Liver (tissue), 9 donors: ENCODE data around the gene TMEM270. TPM values are rescaled to one million over a fixed set of nuclear protein-coding genes. Genes with fewer than 3 reads are reported as not detected.

ENCODE experiments used
- DNase-seq: peaks from one replicate; pipeline ENCODE4 v3.0.0-alpha.2; 2017; ENCODE audit warnings: low spot score
- H3K27ac ChIP-seq, 2 donors: one replicate each; pipeline ENCODE4 v1.7.0; 2013; ENCODE audit warnings: inconsistent platforms in 2 of 2, low read length in 2 of 2, control low read depth in 1 of 2, low read depth in 1 of 2, mild to moderate bottlenecking in 1 of 2
- H3K27me3 ChIP-seq, 4 donors: one replicate each; pipeline versions ENCODE4 v1.6.1 to v1.7.0; 2013; ENCODE audit warnings: low read length in 3 of 4, inconsistent platforms in 1 of 4, mild to moderate bottlenecking in 1 of 4, moderate library complexity in 1 of 4; ENCODE audit not compliant: control insufficient read depth in 4 of 4, insufficient read depth in 4 of 4
- H3K36me3 ChIP-seq, 4 donors: one replicate each; pipeline versions ENCODE4 v1.6.1 to v1.7.0; 2013; ENCODE audit warnings: low read length in 3 of 4, mild to moderate bottlenecking in 3 of 4, low read depth in 1 of 4, moderate library complexity in 1 of 4; ENCODE audit not compliant: control insufficient read depth in 4 of 4, insufficient read depth in 3 of 4
- H3K4me1 ChIP-seq, 4 donors: one replicate each; pipeline versions ENCODE4 v1.6.1 to v1.7.0; 2013; ENCODE audit warnings: low read length in 3 of 4, mild to moderate bottlenecking in 3 of 4, moderate library complexity in 1 of 4; ENCODE audit not compliant: control insufficient read depth in 4 of 4, insufficient read depth in 4 of 4
- H3K4me3 ChIP-seq, 3 donors: one replicate each; pipeline versions ENCODE4 v1.6.1 to v1.7.0; 2013; ENCODE audit warnings: low read length in 3 of 3, control low read depth in 1 of 3, low read depth in 1 of 3, mild to moderate bottlenecking in 1 of 3
- H3K9ac ChIP-seq, 2 donors: one replicate each; pipeline ENCODE4 v1.7.0; 2013; ENCODE audit warnings: low read length in 2 of 2, mild to moderate bottlenecking in 2 of 2, moderate library complexity in 2 of 2, control low read depth in 1 of 2, low read depth in 1 of 2
- H3K9me3 ChIP-seq, 4 donors: one replicate each; pipeline versions ENCODE4 v1.6.1 to v1.7.0; 2013; ENCODE audit warnings: low read length in 3 of 4; ENCODE audit not compliant: control insufficient read depth in 4 of 4
- ATF3 ChIP-seq: IDR thresholded peaks from 2 replicates; pipeline ENCODE4 v1.6.1; 2016; ENCODE audit warnings: antibody characterized with exemption
- EGR1 ChIP-seq, 2 donors: IDR thresholded peaks; 2 replicates each; pipeline ENCODE4 v1.6.1; 2016 to 2018; ENCODE audit warnings: antibody characterized with exemption in 2 of 2, low read depth in 2 of 2
- FOXA1 ChIP-seq: IDR thresholded peaks from 2 replicates; pipeline ENCODE4 v1.6.1; 2016; ENCODE audit warnings: antibody characterized with exemption
- FOXA2 ChIP-seq: IDR thresholded peaks from 2 replicates; pipeline ENCODE4 v1.6.1; 2016; ENCODE audit warnings: antibody characterized with exemption
- GABPA ChIP-seq, 2 donors: IDR thresholded peaks in 1 of 2; conservative IDR thresholded peaks in 1 of 2; 2 replicates each; pipeline ENCODE4 v1.6.1; 2016; ENCODE audit warnings: antibody characterized with exemption in 2 of 2, mild to moderate bottlenecking in 1 of 2, moderate library complexity in 1 of 2
- HNF4A ChIP-seq, 2 donors: conservative IDR thresholded peaks; 2 replicates each; pipeline ENCODE4 v1.6.1; 2016; ENCODE audit warnings: antibody characterized with exemption in 2 of 2, mild to moderate bottlenecking in 2 of 2
- HNF4G ChIP-seq: IDR thresholded peaks from 2 replicates; pipeline ENCODE4 v1.6.1; 2016; ENCODE audit warnings: antibody characterized with exemption
- JUND ChIP-seq, 2 donors: IDR thresholded peaks; 2 replicates each; pipeline ENCODE4 v1.6.1; 2016; ENCODE audit warnings: antibody characterized with exemption in 2 of 2
- MAX ChIP-seq: IDR thresholded peaks from 2 replicates; pipeline ENCODE4 v1.6.1; 2016; ENCODE audit warnings: antibody characterized with exemption
- NR2F2 ChIP-seq: IDR thresholded peaks from 2 replicates; pipeline ENCODE4 v1.6.1; 2016; ENCODE audit warnings: antibody characterized with exemption
- RAD21 ChIP-seq, 2 donors: IDR thresholded peaks; 2 replicates each; pipeline ENCODE4 v1.6.1; 2016; ENCODE audit warnings: antibody characterized with exemption in 2 of 2, mild to moderate bottlenecking in 2 of 2
- REST ChIP-seq: IDR thresholded peaks from 2 replicates; pipeline ENCODE4 v1.6.1; 2016; ENCODE audit warnings: antibody characterized with exemption, mild to moderate bottlenecking
- RXRA ChIP-seq, 2 donors: IDR thresholded peaks; 2 replicates each; pipeline ENCODE4 v1.6.1; 2017 to 2018; ENCODE audit warnings: antibody characterized with exemption in 2 of 2, mild to moderate bottlenecking in 1 of 2
- SP1 ChIP-seq: IDR thresholded peaks from 2 replicates; pipeline ENCODE4 v1.6.1; 2018; ENCODE audit warnings: antibody characterized with exemption, mild to moderate bottlenecking
- TAF1 ChIP-seq: conservative IDR thresholded peaks from 2 replicates; pipeline ENCODE4 v1.6.1; 2016; ENCODE audit warnings: antibody characterized with exemption, mild to moderate bottlenecking
- YY1 ChIP-seq: IDR thresholded peaks from 2 replicates; pipeline ENCODE4 v1.6.1; 2016; ENCODE audit warnings: antibody characterized with exemption, mild to moderate bottlenecking
- ZBTB33 ChIP-seq: IDR thresholded peaks from 2 replicates; pipeline ENCODE4 v1.6.1; 2016; ENCODE audit warnings: antibody characterized with exemption
- WGBS: extraction: QIAGEN DNeasy Blood & Tissue Kit; methylation state at CpG from one replicate; pipeline ENCODE4 v1.1.7; 2013; 5-methylcytosine and 5-hydroxymethylcytosine counted together
- polyA plus RNA-seq, 2 donors: library from polyadenylated mRNA; stranded (reverse) in 1 of 2; unstranded in 1 of 2; fragments of 200-250 nt in 1 of 2; fragments of >200 nt in 1 of 2; fragmentation: Nextera tagmentation in 1 of 2; extraction: Ambion mirVana in 1 of 2; gene quantifications; one replicate each; pipeline versions ENCODE4 v1.2.1 to v1.2.3, GENCODE V29; 2013 to 2015
- total RNA-seq, 2 donors: library from RNA; depleted of rRNA; stranded (reverse); fragments of >200 nt; gene quantifications; one replicate each; pipeline ENCODE4 v1.2.3, GENCODE V29; 2014
- TF ChIP-seq, protein P1 (sequence below): fragments of 150-350 bp; IDR thresholded peaks from 2 replicates; pipeline ENCODE4 v1.5.1; 2017; ENCODE audit warnings: improper control_type of control experiment, low read depth, low read length; ENCODE audit not compliant: missing input control
- donor health status: healthy.
- donor health status: healthy.
- donor health status: healthy.
- donor health status: healthy.
- donor health status: healthy.

Gene TMEM270
- total and polyA plus RNA-seq, 4 donors = 0.09 TPM; not detected in 3

- H3K4me3 ChIP-seq = no peak overlapping the region
- 94% methylated on average over 3 of the region's 3 CpGs for WGBS
- peaks cover 0 to 2% (median 0%) of the 10 kb centered on the region in 4 donors for H3K9me3 ChIP-seq
- no peaks in the 10 kb centered on the region for H3K27me3 ChIP-seq
- H3K9ac ChIP-seq = no peak overlapping the region
- no peak overlapping the region for H3K27ac ChIP-seq
- H3K4me1 ChIP-seq = no peaks in the 10 kb centered on the region
- H3K36me3 ChIP-seq = no peaks in the 10 kb centered on the region
- no peak for DNase-seq
- TF ChIP-seq ZBTB33 (no peak), ATF3 (no peak), NR2F2 (no peak), HNF4G (no peak), GABPA (IDR thresholded peaks at IDR 0.05 in 1 of 2, conservative IDR thresholded peaks at IDR 0.05 in 1 of 2) (no peak), TAF1 (no peak), FOXA2 (no peak), JUND (IDR thresholded peaks at IDR 0.05) (no peak), EGR1 (IDR thresholded peaks at IDR 0.05; ENCODE audit: low read depth in 2 of 2) (no peak), SP1 (no peak), REST (no peak), FOXA1 (no peak), YY1 (no peak), HNF4A (conservative IDR thresholded peaks at IDR 0.05) (no peak), MAX (no peak), RXRA (IDR thresholded peaks at IDR 0.05) (no peak), RAD21 (IDR thresholded peaks at IDR 0.05) (no peak)
- TF ChIP-seq, protein P1, sequence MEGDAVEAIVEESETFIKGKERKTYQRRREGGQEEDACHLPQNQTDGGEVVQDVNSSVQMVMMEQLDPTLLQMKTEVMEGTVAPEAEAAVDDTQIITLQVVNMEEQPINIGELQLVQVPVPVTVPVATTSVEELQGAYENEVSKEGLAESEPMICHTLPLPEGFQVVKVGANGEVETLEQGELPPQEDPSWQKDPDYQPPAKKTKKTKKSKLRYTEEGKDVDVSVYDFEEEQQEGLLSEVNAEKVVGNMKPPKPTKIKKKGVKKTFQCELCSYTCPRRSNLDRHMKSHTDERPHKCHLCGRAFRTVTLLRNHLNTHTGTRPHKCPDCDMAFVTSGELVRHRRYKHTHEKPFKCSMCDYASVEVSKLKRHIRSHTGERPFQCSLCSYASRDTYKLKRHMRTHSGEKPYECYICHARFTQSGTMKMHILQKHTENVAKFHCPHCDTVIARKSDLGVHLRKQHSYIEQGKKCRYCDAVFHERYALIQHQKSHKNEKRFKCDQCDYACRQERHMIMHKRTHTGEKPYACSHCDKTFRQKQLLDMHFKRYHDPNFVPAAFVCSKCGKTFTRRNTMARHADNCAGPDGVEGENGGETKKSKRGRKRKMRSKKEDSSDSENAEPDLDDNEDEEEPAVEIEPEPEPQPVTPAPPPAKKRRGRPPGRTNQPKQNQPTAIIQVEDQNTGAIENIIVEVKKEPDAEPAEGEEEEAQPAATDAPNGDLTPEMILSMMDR = no peak
Observed at GRCh38 chr7:73812996-73813395, 48.0 kb upstream of the TMEM270 start.
